Stimulated activated CD4-positive, alpha-beta T cell treated with anti-CD3 and anti-CD28 coated beads, Interleukin-2, amount 100 ng/mL, for 24 hours (primary cell): ENCODE measurements around the gene ARIH2.
"Not testable (repeated sequence)": the region's sequence is repeated elsewhere in the genome, so short reads cannot be mapped to it uniquely, and the experiment has no call there.

Source experiments
- DNase-seq, 2 donors: peaks; one replicate each; pipeline ENCODE4 v3.0.0-alpha.2; 2020

ARIH2 gene

DNA sequence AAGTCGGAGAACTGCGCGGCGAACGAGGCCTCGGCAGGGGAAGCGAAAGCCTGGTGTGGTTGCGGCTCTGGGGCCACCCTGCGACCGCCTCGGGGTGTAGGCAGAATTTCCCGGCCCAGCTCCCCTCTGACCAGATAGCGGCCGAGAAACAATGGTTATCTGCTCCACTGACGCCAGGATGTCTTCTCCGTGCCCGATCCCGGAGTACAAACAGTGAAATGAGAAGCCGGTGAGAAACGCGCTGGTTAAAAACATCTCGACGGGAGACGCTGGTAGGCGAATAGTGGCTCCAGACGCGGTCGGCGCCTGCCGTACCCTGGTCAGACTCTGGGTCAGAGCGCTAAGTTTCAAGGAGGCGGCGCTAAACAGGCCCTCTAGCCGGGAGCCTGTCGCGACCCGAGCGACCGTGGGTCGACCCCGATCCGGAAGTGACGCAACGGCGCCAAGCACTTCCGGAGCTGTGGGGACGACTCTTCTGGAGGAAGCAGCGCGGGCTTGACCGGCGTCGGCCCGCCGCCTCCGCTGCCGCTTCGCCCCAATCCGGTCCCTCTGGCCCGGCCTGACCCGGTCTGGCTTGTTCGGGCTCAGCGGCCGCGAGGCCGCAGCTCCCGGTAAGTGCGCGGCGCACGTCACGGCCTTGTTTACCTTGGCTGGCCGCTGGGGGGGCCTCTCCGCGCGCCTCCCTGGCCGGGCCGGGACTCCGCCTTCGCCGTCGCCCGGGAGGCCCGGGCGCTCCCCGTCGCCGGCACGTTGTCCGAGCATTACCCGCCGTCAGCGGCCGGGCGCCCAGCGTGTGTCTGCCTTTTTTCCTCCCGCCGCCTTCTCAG is at the start of gene ARIH2:
Gene ARIH2 (plus strand): TSS at position 455 of the 827 bp plus-strand sequence. CDS start 8,717 bp downstream, outside the sequence.
- DNase-seq, result peak; percentile 90 to 92

DNA sequence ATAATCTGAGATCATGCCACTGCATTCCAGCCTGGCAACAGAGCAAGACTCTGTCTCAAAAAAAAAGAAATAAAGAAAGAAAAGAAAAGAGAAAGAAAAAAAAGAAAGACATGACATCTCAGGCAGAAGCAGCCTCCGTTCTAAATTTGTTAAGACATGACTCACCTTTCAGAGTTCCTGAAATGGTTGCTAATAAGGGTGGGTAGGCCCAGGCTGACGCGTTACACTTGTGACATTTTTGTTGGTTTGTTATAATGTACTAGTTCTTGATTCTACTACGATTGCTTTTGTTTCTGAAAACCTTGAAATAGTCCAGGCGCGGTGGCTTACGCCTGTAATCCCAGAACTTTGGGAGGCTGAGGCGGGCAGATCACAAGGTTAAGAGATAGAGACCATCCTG is 41.0 kb upstream of the ARIH2 start:
- DNase-seq, result no peak

DNA sequence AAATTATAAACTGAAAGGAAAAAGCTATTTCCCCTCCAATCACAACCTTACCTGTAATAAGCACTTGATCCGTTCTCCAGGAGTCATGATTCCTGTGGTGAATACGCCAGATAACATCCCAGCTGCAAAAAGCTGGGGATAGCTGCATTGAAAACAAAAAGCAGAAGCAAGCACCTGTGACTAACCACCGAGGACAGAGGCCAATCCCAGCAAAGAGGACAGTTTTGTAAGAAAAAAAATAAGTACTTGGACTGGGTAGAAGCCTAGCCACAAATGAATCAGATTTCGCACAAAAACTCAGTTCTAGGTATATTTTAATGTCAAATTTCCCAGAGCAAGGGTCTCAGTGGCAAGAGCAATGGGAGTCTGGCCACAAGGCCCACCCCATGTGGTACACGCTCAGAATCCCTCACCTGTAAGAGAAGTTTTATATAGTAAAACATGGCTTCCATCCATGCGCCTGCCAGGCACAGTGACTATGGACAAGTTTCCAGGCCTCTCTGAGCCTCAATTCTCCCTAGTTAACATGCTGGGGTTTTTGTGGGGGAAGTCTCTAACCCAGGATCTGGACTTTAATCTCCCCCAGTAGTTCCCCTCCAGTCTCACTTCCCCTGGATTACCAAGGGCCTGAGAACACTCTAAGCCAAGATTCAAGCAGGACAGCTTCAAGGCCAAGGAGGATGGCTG is 39.2 kb upstream of the ARIH2 start:
- DNase-seq, result no peak

- no peak for DNase-seq
Measured at GRCh38 chr3:48879994-48880377, 38.7 kb upstream of the ARIH2 start.

- DNase-seq, result no peak
Measured at GRCh38 chr3:48881006-48881405, 37.6 kb upstream of the ARIH2 start.

- DNase-seq, result no peak
Measured at GRCh38 chr3:48881652-48882114, 37.0 kb upstream of the ARIH2 start.

GRCh38 chr3:48885753-48886152 is 32.9 kb upstream of the ARIH2 start:
- DNase-seq, result no peak

GRCh38 chr3:48891606-48892005 is 27.0 kb upstream of the ARIH2 start:
- no peak for DNase-seq

- DNase-seq, result no peak
Measured at GRCh38 chr3:48894516-48894915, 24.1 kb upstream of the ARIH2 start.

GRCh38 chr3:48896936-48897335 is 21.7 kb upstream of the ARIH2 start:
- DNase-seq, result no peak

- peak in 1 of 2 donors; percentile 21 for DNase-seq
Measured at GRCh38 chr3:48897460-48898376, 20.9 kb upstream of the ARIH2 start.

DNA sequence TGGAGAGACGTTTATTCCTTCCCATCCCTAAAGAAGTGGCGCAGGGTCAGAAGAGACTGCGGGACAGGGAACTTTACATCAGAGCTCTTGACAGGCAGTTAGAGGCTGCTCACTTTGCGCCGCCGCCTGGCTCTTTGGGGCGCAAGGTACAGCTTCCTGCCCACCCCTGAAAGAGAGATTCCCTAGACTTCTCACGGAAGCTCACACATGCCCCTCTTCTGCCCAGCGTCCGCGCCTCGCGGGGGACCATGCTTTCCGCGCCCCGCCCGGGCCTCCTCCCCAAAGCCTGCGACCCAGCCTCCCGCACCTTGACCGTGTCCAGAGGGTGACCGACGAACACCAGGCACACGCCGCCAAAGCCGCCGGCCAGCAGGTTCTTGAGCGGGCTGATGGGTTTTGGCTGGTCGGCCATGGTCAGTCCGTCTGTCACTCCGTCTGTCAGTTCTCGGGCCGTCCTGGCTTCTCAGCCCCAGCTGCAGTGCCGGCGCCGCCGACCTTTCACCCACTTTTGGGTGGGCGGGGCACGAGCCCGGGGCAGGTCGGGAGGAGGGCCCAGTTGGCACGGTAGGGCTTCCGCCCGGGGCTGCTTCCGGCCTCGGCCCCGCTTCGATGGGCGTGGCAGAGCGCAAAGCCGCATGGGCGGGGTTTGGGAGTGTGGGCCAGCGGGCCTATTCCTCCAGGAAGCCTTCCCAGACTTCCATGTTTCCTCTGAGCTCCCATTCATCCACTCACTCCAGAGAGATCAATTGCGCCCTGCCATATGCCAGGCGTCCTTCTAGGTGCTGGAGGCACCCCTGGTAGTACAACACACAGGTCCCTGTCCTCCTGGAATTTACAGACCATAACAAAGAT is 20.0 kb upstream of the ARIH2 start, which contains the start of gene SLC25A20:
Gene SLC25A20 (minus strand): TSS at position 500 of the 852 bp plus-strand sequence. CDS start 88 bp downstream, at position 412.
- DNase-seq, result peak; percentile 93 to 94

DNA sequence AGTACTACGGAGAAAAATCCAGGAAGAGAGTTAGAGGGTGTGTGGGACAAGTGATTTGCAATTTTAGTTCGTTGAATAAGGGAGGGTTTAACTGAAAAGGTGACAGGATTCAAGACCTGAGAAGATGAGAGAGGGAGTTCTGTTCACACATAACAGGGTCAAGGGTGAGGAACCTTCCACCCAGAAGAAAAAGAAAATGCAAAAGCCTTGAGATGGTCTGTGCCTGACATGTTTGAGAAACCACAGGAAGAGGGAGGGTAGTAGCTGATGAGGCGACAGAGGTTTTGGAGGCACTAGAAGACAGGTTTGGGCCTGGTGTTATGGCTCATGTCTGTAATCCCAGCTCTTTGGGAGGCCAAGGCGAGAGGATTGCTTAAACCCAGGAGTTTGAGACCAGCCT is 19.4 kb upstream of the ARIH2 start:
- DNase-seq, result peak in 1 of 2 donors; percentile 21

GRCh38 chr3:48907026-48907425 is 11.6 kb upstream of the ARIH2 start:
- not testable (repeated sequence) for DNase-seq

GRCh38 chr3:48915296-48915695 is 3.3 kb upstream of the ARIH2 start:
- no peak for DNase-seq

DNA sequence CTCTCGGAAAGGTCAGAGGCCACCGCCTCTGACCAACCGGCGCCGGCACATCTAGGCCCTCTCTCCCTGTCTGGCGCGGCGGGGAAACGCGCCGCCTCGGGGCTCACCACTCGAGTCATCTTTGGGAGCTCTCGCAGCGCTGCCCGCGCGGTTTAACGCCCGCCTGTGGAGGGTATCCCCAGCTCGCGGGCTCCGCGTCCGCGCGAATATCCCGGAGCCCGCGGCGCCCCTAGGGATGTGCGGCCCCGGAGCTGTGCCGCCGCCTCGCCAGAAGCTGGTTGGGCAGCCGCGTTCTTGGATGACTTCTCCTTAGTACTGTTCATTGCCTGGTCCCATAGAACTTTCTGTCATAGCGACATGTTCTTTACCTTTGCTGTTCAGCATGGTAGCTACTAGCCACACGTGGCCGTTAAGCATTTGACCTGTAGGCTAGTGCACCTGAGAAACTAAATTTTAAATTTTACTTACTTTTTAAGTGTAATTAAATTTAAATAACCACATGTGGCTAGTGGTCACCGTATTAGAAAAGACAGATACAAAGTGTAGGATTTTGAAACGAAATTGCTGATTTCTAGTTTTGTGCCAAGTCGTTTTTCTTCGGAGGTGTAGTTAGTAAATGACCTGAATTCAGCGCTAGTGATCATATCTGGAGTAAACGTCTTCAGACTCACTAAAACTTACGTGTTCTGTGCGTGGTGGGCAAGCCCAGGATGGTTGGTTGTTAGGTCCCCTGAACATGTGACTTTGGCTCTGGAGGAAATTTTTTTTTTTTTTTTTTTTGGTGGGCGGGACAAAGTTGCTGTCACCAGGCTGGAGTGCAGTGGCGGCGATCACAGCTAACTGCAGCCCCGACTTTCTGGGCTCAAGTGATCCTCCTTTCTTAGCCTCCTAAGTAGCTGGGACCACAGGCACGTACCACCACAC is 835 bp downstream of the ARIH2 start:
- DNase-seq, result peak; percentile 60 to 63

DNA sequence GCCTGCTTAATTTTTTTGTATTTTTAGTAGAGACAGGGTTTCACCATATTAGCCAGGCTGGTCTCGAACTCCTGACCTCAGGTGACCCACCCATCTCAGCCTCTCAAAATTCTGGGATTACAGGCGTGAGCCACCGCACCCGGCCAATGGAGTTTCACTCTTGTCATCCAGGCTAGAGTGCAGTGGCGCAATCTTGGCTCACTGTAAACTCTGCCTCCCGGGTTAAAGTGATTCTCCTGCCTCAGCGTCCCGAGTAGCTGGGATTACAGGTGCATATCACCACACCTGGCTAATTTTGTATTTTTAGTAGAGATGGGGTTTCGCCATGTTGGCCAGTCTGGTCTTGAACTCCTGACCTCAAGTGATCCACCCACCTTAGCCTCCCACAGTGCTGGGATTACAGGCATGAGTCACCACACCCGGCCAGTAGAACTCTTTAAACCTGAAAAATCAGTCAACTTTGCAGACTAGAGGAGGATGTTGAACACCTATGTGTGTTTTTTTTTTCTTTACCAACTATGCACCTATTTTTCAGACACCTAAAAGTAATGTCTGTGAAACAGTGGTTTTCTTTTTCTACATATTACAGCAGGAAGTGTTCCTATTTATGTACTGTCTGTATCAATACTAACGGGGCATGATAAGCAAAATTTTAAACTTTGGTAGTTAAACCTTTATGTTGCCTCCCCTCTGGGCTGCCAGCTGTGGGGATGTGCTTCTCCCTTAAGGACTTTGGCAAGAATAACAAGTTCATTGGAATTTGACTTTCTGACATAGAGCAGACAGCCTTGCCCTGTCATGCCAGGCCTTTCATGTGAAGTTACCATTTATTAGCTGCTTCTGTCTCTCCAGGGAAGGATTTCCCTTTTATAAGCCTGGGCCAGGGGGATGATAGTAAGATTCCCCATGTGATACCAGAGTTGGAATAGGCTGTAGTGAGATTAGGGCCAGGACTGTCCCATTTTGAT is 8.1 kb downstream of the ARIH2 start:
- peak in 1 of 2 donors; percentile 21 for DNase-seq

- DNase-seq, result no peak
Measured at GRCh38 chr3:48927928-48928327, 9.3 kb downstream of the ARIH2 start.

DNA sequence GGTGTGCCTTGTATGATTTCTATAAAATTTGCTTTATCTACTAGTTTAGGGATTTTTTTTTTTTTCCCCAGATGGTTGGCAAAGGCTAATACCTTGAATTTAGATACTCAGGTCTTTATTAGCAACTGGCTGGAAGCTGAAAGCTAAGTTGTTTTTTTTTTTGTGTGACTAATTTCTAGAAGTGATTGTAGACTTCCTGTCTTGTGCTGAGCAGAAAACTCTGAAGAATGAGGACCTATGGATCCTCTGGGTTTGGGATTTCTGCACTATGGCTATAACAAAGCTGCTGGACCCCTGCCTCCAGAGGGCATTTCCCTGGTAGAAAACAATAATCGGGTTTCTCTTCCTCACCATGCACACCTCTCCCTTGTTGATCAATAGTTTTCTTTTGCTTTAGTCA is 10.0 kb downstream of the ARIH2 start:
- DNase-seq, result no peak
